GM23338 (cell line): ENCODE measurements around the gene ATF4. TPM values are rescaled to one million over a fixed set of nuclear protein-coding genes. Genes with fewer than 3 reads are reported as not detected.

Experiments
- ATAC-seq: fragments of 200-7000 bp; cut with Tn5 transposase; 3 replicates; pipeline ENCODE4 v1.9.1; 2020
- DNase-seq: peaks from one replicate; pipeline ENCODE4 v3.0.0-alpha.2; 2015; ENCODE audit warnings: low spot score
- H2AFZ ChIP-seq: fragments of 200-600 bp; sonication (generic); 2 replicates; pipeline ENCODE4 v1.8.0; 2016; ENCODE audit warnings: antibody characterized with exemption, mild to moderate bottlenecking, moderate library complexity
- H3F3A ChIP-seq: fragments of 200-600 bp; sonication (generic); replicated peaks from 2 replicates; pipeline ENCODE4 v1.8.0; 2017; ENCODE audit warnings: antibody characterized with exemption, mixed run types, low read depth
- H3K27ac ChIP-seq: fragments of 200-600 bp; sonication (generic); 2 replicates; pipeline ENCODE4 v1.6.1; 2016; ENCODE audit warnings: low read depth
- H3K27me3 ChIP-seq: fragments of 200-600 bp; sonication (generic); 2 replicates; pipeline ENCODE4 v1.8.0; 2016; ENCODE audit warnings: mild to moderate bottlenecking, mixed run types, moderate library complexity; ENCODE audit not compliant: insufficient read depth
- H3K36me3 ChIP-seq: fragments of 200-600 bp; sonication (generic); 2 replicates; pipeline ENCODE4 v1.8.0; 2016; ENCODE audit warnings: mild to moderate bottlenecking; ENCODE audit not compliant: insufficient read depth
- H3K4me1 ChIP-seq: fragments of 200-600 bp; sonication (generic); 2 replicates; pipeline ENCODE4 v1.8.0; 2016; ENCODE audit warnings: mild to moderate bottlenecking, moderate library complexity; ENCODE audit not compliant: insufficient read depth
- H3K4me2 ChIP-seq: fragments of 200-600 bp; sonication (generic); 2 replicates; pipeline ENCODE4 v1.7.1; 2017; ENCODE audit warnings: mixed run types
- H3K4me3 ChIP-seq: fragments of 200-600 bp; sonication (generic); 2 replicates; pipeline ENCODE4 v1.6.1; 2016; ENCODE audit warnings: mixed run types
- H3K79me2 ChIP-seq: fragments of 200-600 bp; sonication (generic); replicated peaks from 2 replicates; pipeline ENCODE4 v1.8.0; 2017; ENCODE audit warnings: mild to moderate bottlenecking; ENCODE audit not compliant: insufficient read depth
- H3K9me2 ChIP-seq: fragments of 200-600 bp; sonication (generic); 2 replicates; pipeline ENCODE4 v1.8.0; 2017; ENCODE audit not compliant: insufficient read depth
- H4K20me1 ChIP-seq: fragments of 200-600 bp; sonication (generic); replicated peaks from 2 replicates; pipeline ENCODE4 v1.8.0; 2017; ENCODE audit warnings: mild to moderate bottlenecking; ENCODE audit not compliant: insufficient read depth
- H3K27ac Mint-ChIP-seq: 2 replicates; pipeline ENCODE4 v1.8.0; 2020; ENCODE audit warnings: inconsistent platforms, mild to moderate bottlenecking, moderate library complexity, mixed read lengths
- H3K27me3 Mint-ChIP-seq: 3 replicates; pipeline ENCODE4 v1.8.0; 2022; ENCODE audit warnings: low read depth, mild to moderate bottlenecking, moderate library complexity, mixed read lengths, inconsistent platforms; ENCODE audit not compliant: insufficient read depth, poor library complexity
- H3K36me3 Mint-ChIP-seq: 3 replicates; pipeline ENCODE4 v1.8.0; 2021; ENCODE audit warnings: low read depth, mild to moderate bottlenecking, inconsistent platforms, moderate library complexity, mixed read lengths
- H3K4me1 Mint-ChIP-seq: 3 replicates; pipeline ENCODE4 v1.8.0; 2020; ENCODE audit warnings: mild to moderate bottlenecking, inconsistent platforms, mixed read lengths
- H3K4me3 Mint-ChIP-seq: 3 replicates; pipeline ENCODE4 v1.8.0; 2021; ENCODE audit warnings: moderate library complexity, mild to moderate bottlenecking, inconsistent platforms, mixed read lengths
- H3K9me3 Mint-ChIP-seq: 3 replicates; pipeline ENCODE4 v1.8.0; 2020; ENCODE audit warnings: moderate library complexity, mild to moderate bottlenecking, inconsistent platforms, mixed read lengths
- CREB1 ChIP-seq: fragments of 250-450 bp; sonication (Bioruptor Pico); IDR thresholded peaks from 2 replicates; pipeline ENCODE4 v1.5.0; 2020; ENCODE audit warnings: low read depth, mild to moderate bottlenecking, moderate library complexity
- EZH2 ChIP-seq: fragments of 200-600 bp; sonication (generic); IDR thresholded peaks from one replicate; pipeline ENCODE4 v1.8.0; 2017; ENCODE audit warnings: antibody characterized with exemption, mild to moderate bottlenecking, low read depth; ENCODE audit not compliant: unreplicated experiment
- EZH2phosphoT487 ChIP-seq: fragments of 200-600 bp; sonication (generic); IDR thresholded peaks from one replicate; pipeline ENCODE4 v1.8.1; 2018; ENCODE audit warnings: antibody characterized with exemption; ENCODE audit not compliant: unreplicated experiment
- JUNB ChIP-seq: IDR thresholded peaks from one replicate; pipeline ENCODE4 v1.6.1; 2016; ENCODE audit warnings: antibody characterized with exemption; ENCODE audit not compliant: unreplicated experiment
- NANOG ChIP-seq: IDR thresholded peaks from 2 replicates; pipeline ENCODE4 v1.6.1; 2016; ENCODE audit warnings: antibody characterized with exemption, borderline replicate concordance
- POLR2AphosphoS5 ChIP-seq: IDR thresholded peaks from 2 replicates; pipeline ENCODE4 v1.6.1; 2016; ENCODE audit warnings: antibody characterized with exemption, low read depth
- STAT1 ChIP-seq: IDR thresholded peaks from one replicate; pipeline ENCODE4 v1.6.1; 2016; ENCODE audit warnings: antibody characterized with exemption; ENCODE audit not compliant: unreplicated experiment
- ZNF331 ChIP-seq: fragments of 250-450 bp; sonication (Bioruptor Pico); IDR thresholded peaks from 2 replicates; pipeline ENCODE4 v1.5.0; 2020; ENCODE audit warnings: low read depth, mild to moderate bottlenecking, moderate library complexity
- polyA plus RNA-seq: library from polyadenylated mRNA; unstranded; fragments of >200 nt; fragmentation: Nextera tagmentation; extraction: Ambion mirVana; gene quantifications from 2 replicates; pipeline ENCODE4 v1.2.1, GENCODE V29; 2016
- total RNA-seq: library from RNA; depleted of rRNA; stranded (reverse); fragments of >200 nt; shearing (Covaris generic); gene quantifications from 2 replicates; pipeline ENCODE4 v1.2.3, GENCODE V29; 2014
- TF ChIP-seq, protein P1 (sequence below): IDR thresholded peaks from 2 replicates; pipeline ENCODE4 v1.6.1; 2016; ENCODE audit warnings: antibody characterized with exemption
- TF ChIP-seq, protein P2 (sequence below), 2 experiments: fragments of 200-600 bp in 1 of 2; sonication (generic) in 1 of 2; conservative IDR thresholded peaks; 2 replicates each; pipeline versions ENCODE4 v1.5.1 to v1.6.1; 2016 to 2017; ENCODE audit warnings: antibody characterized with exemption in 2 of 2, low read depth in 2 of 2, mild to moderate bottlenecking in 2 of 2, moderate library complexity in 1 of 2
- TF ChIP-seq, protein P3 (sequence below): fragments of 250-450 bp; sonication (Bioruptor Pico); IDR thresholded peaks from 2 replicates; pipeline ENCODE4 v1.5.0; 2020; ENCODE audit warnings: mild to moderate bottlenecking, moderate library complexity
- TF ChIP-seq, protein P4 (sequence below): IDR thresholded peaks from one replicate; pipeline ENCODE4 v1.6.1; 2018; ENCODE audit warnings: antibody characterized with exemption; ENCODE audit not compliant: unreplicated experiment

Gene ATF4
- total and polyA plus RNA-seq, 2 experiments from 2014 or later, result 446 to 553 TPM

DNA sequence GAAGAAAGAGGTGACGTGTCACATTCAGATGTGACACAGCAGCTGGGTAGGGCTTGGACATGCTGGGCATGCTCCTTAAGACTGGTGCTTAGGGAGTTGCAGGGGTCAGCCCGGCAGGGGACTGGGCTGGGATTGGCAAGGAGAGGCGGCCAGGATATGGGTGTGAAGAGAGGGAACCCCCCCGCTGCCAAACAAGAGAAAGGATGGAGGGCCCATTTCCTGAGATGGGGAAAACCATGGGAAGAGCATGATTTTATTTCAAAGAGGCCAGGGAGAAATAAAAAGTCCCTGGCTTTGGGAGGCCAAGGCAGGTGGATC is 5.3 kb downstream of the ATF4 start (continued):
- TF ChIP-seq STAT1 (no peak), ZNF331 (no peak), EZH2phosphoT487 (no peak)
- TF ChIP-seq, protein P1, sequence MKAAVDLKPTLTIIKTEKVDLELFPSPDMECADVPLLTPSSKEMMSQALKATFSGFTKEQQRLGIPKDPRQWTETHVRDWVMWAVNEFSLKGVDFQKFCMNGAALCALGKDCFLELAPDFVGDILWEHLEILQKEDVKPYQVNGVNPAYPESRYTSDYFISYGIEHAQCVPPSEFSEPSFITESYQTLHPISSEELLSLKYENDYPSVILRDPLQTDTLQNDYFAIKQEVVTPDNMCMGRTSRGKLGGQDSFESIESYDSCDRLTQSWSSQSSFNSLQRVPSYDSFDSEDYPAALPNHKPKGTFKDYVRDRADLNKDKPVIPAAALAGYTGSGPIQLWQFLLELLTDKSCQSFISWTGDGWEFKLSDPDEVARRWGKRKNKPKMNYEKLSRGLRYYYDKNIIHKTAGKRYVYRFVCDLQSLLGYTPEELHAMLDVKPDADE, result no peak

DNA sequence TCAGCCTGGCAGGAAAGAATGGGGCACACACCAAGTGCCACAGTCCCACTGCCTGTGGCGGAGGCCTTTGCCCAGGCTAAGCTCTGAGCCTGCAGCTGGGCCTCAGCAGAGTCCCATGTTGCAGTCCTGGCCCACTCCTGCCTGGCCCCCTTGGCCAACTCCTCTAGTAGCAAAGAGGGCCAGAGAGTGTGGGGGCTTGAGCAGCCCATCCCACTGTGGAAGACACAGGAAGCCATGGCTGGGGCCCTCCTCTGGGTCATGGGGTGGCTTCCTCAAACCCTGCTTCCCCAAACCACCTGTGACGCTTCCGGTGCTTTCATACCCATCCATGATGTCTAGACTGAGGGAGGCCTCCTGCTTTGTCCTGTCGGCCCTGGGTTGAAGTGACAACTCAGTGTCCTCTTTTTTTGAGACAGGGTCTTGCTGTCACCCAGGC is 6.4 kb downstream of the ATF4 start:
- Histone ChIP-seq H3K36me3 (peaks cover 24% of the 10 kb centered on the region), H3K79me2 (peaks cover 29% of the 10 kb centered on the region), H4K20me1 (peaks cover 45% of the 10 kb centered on the region), H3K27ac (no peak overlapping the region), H3K4me2 (no peak overlapping the region), H3F3A (peaks cover 63% of the 10 kb centered on the region), H3K9me2 (no peaks in the 10 kb centered on the region), H3K4me1 (peaks cover 44% of the 10 kb centered on the region), H3K27me3 (no peaks in the 10 kb centered on the region), H2AFZ (no peak overlapping the region), H3K4me3 (no peak overlapping the region)
- Mint-ChIP-seq H3K27me3 (peaks cover 46% of the 10 kb centered on the region), H3K9me3 (peaks cover 8% of the 10 kb centered on the region; the same call in 2 of the 3 replicates), H3K4me1 (peaks cover 61% of the 10 kb centered on the region), H3K27ac (no peak overlapping the region), H3K4me3 (no peak overlapping the region), H3K36me3 (peaks cover 76% of the 10 kb centered on the region)
- ATAC-seq, result no peak
- no peak for DNase-seq
- TF ChIP-seq NANOG (no peak), CREB1 (CRISPR knock-in tag) (no peak), ZNF331 (no peak), STAT1 (no peak), EZH2 (no peak), JUNB (no peak), EZH2phosphoT487 (no peak), POLR2AphosphoS5 (no peak)
- TF ChIP-seq, protein P1, result no peak
- TF ChIP-seq, protein P2, sequence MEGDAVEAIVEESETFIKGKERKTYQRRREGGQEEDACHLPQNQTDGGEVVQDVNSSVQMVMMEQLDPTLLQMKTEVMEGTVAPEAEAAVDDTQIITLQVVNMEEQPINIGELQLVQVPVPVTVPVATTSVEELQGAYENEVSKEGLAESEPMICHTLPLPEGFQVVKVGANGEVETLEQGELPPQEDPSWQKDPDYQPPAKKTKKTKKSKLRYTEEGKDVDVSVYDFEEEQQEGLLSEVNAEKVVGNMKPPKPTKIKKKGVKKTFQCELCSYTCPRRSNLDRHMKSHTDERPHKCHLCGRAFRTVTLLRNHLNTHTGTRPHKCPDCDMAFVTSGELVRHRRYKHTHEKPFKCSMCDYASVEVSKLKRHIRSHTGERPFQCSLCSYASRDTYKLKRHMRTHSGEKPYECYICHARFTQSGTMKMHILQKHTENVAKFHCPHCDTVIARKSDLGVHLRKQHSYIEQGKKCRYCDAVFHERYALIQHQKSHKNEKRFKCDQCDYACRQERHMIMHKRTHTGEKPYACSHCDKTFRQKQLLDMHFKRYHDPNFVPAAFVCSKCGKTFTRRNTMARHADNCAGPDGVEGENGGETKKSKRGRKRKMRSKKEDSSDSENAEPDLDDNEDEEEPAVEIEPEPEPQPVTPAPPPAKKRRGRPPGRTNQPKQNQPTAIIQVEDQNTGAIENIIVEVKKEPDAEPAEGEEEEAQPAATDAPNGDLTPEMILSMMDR (conservative IDR thresholded peaks at IDR 0.05; ENCODE audit: low read depth in 2 of 2), result no peak
- TF ChIP-seq, protein P3, sequence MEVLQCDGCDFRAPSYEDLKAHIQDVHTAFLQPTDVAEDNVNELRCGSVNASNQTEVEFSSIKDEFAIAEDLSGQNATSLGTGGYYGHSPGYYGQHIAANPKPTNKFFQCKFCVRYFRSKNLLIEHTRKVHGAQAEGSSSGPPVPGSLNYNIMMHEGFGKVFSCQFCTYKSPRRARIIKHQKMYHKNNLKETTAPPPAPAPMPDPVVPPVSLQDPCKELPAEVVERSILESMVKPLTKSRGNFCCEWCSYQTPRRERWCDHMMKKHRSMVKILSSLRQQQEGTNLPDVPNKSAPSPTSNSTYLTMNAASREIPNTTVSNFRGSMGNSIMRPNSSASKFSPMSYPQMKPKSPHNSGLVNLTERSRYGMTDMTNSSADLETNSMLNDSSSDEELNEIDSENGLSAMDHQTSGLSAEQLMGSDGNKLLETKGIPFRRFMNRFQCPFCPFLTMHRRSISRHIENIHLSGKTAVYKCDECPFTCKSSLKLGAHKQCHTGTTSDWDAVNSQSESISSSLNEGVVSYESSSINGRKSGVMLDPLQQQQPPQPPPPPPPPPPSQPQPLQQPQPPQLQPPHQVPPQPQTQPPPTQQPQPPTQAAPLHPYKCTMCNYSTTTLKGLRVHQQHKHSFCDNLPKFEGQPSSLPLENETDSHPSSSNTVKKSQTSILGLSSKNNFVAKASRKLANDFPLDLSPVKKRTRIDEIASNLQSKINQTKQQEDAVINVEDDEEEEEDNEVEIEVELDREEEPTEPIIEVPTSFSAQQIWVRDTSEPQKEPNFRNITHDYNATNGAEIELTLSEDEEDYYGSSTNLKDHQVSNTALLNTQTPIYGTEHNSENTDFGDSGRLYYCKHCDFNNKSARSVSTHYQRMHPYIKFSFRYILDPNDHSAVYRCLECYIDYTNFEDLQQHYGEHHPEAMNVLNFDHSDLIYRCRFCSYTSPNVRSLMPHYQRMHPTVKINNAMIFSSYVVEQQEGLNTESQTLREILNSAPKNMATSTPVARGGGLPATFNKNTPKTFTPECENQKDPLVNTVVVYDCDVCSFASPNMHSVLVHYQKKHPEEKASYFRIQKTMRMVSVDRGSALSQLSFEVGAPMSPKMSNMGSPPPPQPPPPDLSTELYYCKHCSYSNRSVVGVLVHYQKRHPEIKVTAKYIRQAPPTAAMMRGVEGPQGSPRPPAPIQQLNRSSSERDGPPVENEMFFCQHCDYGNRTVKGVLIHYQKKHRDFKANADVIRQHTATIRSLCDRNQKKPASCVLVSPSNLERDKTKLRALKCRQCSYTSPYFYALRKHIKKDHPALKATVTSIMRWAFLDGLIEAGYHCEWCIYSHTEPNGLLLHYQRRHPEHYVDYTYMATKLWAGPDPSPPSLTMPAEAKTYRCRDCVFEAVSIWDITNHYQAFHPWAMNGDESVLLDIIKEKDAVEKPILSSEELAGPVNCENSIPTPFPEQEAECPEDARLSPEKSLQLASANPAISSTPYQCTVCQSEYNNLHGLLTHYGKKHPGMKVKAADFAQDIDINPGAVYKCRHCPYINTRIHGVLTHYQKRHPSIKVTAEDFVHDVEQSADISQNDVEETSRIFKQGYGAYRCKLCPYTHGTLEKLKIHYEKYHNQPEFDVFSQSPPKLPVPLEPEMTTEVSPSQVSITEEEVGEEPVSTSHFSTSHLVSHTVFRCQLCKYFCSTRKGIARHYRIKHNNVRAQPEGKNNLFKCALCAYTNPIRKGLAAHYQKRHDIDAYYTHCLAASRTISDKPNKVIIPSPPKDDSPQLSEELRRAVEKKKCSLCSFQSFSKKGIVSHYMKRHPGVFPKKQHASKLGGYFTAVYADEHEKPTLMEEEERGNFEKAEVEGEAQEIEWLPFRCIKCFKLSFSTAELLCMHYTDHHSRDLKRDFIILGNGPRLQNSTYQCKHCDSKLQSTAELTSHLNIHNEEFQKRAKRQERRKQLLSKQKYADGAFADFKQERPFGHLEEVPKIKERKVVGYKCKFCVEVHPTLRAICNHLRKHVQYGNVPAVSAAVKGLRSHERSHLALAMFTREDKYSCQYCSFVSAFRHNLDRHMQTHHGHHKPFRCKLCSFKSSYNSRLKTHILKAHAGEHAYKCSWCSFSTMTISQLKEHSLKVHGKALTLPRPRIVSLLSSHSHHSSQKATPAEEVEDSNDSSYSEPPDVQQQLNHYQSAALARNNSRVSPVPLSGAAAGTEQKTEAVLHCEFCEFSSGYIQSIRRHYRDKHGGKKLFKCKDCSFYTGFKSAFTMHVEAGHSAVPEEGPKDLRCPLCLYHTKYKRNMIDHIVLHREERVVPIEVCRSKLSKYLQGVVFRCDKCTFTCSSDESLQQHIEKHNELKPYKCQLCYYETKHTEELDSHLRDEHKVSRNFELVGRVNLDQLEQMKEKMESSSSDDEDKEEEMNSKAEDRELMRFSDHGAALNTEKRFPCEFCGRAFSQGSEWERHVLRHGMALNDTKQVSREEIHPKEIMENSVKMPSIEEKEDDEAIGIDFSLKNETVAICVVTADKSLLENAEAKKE (CRISPR knock-in tag), result no peak
- TF ChIP-seq, protein P4, sequence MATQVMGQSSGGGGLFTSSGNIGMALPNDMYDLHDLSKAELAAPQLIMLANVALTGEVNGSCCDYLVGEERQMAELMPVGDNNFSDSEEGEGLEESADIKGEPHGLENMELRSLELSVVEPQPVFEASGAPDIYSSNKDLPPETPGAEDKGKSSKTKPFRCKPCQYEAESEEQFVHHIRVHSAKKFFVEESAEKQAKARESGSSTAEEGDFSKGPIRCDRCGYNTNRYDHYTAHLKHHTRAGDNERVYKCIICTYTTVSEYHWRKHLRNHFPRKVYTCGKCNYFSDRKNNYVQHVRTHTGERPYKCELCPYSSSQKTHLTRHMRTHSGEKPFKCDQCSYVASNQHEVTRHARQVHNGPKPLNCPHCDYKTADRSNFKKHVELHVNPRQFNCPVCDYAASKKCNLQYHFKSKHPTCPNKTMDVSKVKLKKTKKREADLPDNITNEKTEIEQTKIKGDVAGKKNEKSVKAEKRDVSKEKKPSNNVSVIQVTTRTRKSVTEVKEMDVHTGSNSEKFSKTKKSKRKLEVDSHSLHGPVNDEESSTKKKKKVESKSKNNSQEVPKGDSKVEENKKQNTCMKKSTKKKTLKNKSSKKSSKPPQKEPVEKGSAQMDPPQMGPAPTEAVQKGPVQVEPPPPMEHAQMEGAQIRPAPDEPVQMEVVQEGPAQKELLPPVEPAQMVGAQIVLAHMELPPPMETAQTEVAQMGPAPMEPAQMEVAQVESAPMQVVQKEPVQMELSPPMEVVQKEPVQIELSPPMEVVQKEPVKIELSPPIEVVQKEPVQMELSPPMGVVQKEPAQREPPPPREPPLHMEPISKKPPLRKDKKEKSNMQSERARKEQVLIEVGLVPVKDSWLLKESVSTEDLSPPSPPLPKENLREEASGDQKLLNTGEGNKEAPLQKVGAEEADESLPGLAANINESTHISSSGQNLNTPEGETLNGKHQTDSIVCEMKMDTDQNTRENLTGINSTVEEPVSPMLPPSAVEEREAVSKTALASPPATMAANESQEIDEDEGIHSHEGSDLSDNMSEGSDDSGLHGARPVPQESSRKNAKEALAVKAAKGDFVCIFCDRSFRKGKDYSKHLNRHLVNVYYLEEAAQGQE, result no peak
